Measurements from ENCODE around the gene PTPRN.

DNA sequence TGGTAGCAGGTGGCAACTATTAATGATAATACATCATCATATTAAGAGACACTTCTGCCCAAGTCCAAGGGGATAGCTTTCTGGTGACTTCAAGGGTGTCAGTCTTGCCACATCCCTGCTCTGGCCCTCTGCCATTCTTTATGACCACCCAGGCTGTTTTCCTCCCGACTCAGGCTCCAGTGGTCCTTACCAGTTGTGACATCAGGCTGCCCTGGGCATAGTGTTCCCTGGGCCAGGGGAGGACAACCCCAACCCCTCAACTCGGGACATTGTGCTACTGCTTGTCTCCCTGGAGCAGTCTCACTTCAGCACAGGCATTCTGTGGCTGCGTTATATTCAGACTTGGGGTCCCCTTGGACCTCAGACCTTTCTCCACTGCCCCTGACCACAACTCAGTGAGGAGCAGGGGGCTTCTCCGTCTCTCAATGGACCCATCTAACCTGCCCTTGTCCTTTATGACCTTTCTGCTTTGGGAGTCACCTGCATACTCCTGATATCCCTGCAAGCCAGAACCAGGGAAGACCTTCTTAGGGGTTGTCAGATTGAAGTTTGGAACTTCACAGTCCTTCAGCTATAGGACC is 17.2 kb downstream of the PTPRN start:
- TF ChIP-seq, protein P1, sequence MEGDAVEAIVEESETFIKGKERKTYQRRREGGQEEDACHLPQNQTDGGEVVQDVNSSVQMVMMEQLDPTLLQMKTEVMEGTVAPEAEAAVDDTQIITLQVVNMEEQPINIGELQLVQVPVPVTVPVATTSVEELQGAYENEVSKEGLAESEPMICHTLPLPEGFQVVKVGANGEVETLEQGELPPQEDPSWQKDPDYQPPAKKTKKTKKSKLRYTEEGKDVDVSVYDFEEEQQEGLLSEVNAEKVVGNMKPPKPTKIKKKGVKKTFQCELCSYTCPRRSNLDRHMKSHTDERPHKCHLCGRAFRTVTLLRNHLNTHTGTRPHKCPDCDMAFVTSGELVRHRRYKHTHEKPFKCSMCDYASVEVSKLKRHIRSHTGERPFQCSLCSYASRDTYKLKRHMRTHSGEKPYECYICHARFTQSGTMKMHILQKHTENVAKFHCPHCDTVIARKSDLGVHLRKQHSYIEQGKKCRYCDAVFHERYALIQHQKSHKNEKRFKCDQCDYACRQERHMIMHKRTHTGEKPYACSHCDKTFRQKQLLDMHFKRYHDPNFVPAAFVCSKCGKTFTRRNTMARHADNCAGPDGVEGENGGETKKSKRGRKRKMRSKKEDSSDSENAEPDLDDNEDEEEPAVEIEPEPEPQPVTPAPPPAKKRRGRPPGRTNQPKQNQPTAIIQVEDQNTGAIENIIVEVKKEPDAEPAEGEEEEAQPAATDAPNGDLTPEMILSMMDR (conservative IDR thresholded peaks at IDR 0.05; ENCODE audit: low read depth, low read length), result no peak
- TF ChIP-seq FOS (IDR thresholded peaks at IDR 0.05; ENCODE audit: low read depth, low read length) (no peak), SMC3 (IDR thresholded peaks at IDR 0.05; ENCODE audit: low read depth, low read length) (no peak), BHLHE40 (IDR thresholded peaks at IDR 0.05; ENCODE audit: low read depth, low read length) (no peak), RFX5 (IDR thresholded peaks at IDR 0.05; ENCODE audit: low read depth, low read length) (no peak), POLR2A (IDR thresholded peaks at IDR 0.05; ENCODE audit: low read depth, low read length) (no peak), MXI1 (IDR thresholded peaks at IDR 0.05; ENCODE audit: borderline replicate concordance, low read depth, low read length) (no peak)
